ENCODE results near the gene PBRM1.

Gene PBRM1

GRCh38 chr3:52514576-52514975, 171.1 kb downstream of the PBRM1 start:
- TF ChIP-seq CTCF (IDR thresholded peaks at IDR 0.05; ENCODE audit: extremely low read depth, insufficient read depth, missing control alignments) = no peak
- in situ Hi-C loops (cut with MboI; ENCODE audit: low pct_unique_long_range_greater_than_20kb, low sequenced_read_pairs, unreplicated experiment) = no loop called here
- no peak for DNase-seq (ENCODE audit: low spot score)

GRCh38 chr3:52513281-52513680, 172.4 kb downstream of the PBRM1 start:
- in situ Hi-C loops (cut with MboI; ENCODE audit: low pct_unique_long_range_greater_than_20kb, low sequenced_read_pairs, unreplicated experiment) = no loop called here
- no peak for TF ChIP-seq CTCF (IDR thresholded peaks at IDR 0.05; ENCODE audit: extremely low read depth, insufficient read depth, missing control alignments)

GRCh38 chr3:52512727-52513126, 173.0 kb downstream of the PBRM1 start:
- in situ Hi-C loops (cut with MboI; ENCODE audit: low pct_unique_long_range_greater_than_20kb, low sequenced_read_pairs, unreplicated experiment) = no loop called here
- DNase-seq (ENCODE audit: low spot score) = no peak
- no peak for TF ChIP-seq CTCF (IDR thresholded peaks at IDR 0.05; ENCODE audit: extremely low read depth, insufficient read depth, missing control alignments)

More at GRCh38 chr3:52513281-52513680, 172.4 kb downstream of the PBRM1 start:
- no peak for DNase-seq (ENCODE audit: low spot score)

GRCh38 chr3:52512105-52512504, 173.6 kb downstream of the PBRM1 start:
- in situ Hi-C loops (cut with MboI; ENCODE audit: low pct_unique_long_range_greater_than_20kb, low sequenced_read_pairs, unreplicated experiment) = no loop called here
- no peak for DNase-seq (ENCODE audit: low spot score)
- TF ChIP-seq CTCF (IDR thresholded peaks at IDR 0.05; ENCODE audit: extremely low read depth, insufficient read depth, missing control alignments) = no peak

- no peak for DNase-seq (ENCODE audit: low spot score)
- TF ChIP-seq CTCF (IDR thresholded peaks at IDR 0.05; ENCODE audit: extremely low read depth, insufficient read depth, missing control alignments) = no peak
- in situ Hi-C loops (cut with MboI; ENCODE audit: low pct_unique_long_range_greater_than_20kb, low sequenced_read_pairs, unreplicated experiment) = no loop called here
Measured at GRCh38 chr3:52511509-52511908, 174.2 kb downstream of the PBRM1 start.

GRCh38 chr3:52509753-52510328, 175.9 kb downstream of the PBRM1 start:
- DNase-seq (ENCODE audit: low spot score) = no peak
- in situ Hi-C loops (cut with MboI; ENCODE audit: low pct_unique_long_range_greater_than_20kb, low sequenced_read_pairs, unreplicated experiment) = no loop called here
- no peak for TF ChIP-seq CTCF (IDR thresholded peaks at IDR 0.05; ENCODE audit: extremely low read depth, insufficient read depth, missing control alignments)

- no peak for TF ChIP-seq CTCF (IDR thresholded peaks at IDR 0.05; ENCODE audit: extremely low read depth, insufficient read depth, missing control alignments)
- in situ Hi-C loops (cut with MboI; ENCODE audit: low pct_unique_long_range_greater_than_20kb, low sequenced_read_pairs, unreplicated experiment) = no loop called here
- DNase-seq (ENCODE audit: low spot score) = no peak
Measured at GRCh38 chr3:52507359-52507758, 178.4 kb downstream of the PBRM1 start.

Measured in GM13977 (cell line).